K562 (cell line): Measurements from ENCODE around the gene OMP. TPM values are rescaled to one million over a fixed set of nuclear protein-coding genes. Genes with fewer than 3 reads are reported as not detected.

Experiments
- ATAC-seq: fragments of 200-7000 bp; cut with Tn5 transposase; 3 replicates; pipeline ENCODE4 v1.9.1; 2020; ENCODE audit warnings: moderate library complexity
- BruUV-seq: library from RNA; stranded (reverse); fragments of 400-500 nt; replicated peaks from 2 replicates; lab custom pipeline; 2021; lab: Mats Ljungman, UMichigan
- CTCF ChIA-PET: fragments of 300-600 bp; formaldehyde crosslinking; extraction: SDS; loops from one replicate; lab custom pipeline; 2021; ENCODE audit warnings: low intra/inter-chr PET ratio; lab: Yijun Ruan, JAX
- POLR2A ChIA-PET: fragments of 300-600, 350-650 bp; sonication (Branson Sonifier 250); formaldehyde crosslinking; extraction: SDS; loops from one replicate; lab custom pipeline; 2021; ENCODE audit warnings: antibody characterized with exemption, inconsistent platforms; lab: Yijun Ruan, JAX
- DNase-seq, 4 experiments: peaks; one replicate each; pipeline versions ENCODE4 v3.0.0 to v3.0.0-alpha.2; 2011 to 2018; ENCODE audit warnings: low spot score in 3 of 4, mixed read lengths in 3 of 4; ENCODE audit errors: extremely low read depth in 1 of 4
- FAIRE-seq: peaks from 2 replicates; lab custom pipeline; 2011; peaks lifted over from hg19 to GRCh38; lab: Jason Lieb, UNC
- H2AFZ ChIP-seq: 2 replicates; pipeline ENCODE4 v1.6.0; 2011; ENCODE audit warnings: low read depth, low read length, control low read depth, inconsistent platforms
- H3K27ac ChIP-seq: fragments of 200-600 bp; 3 replicates; pipeline ENCODE4 v1.8.0; 2011; ENCODE audit warnings: low read depth, mild to moderate bottlenecking, control low read depth, inconsistent platforms, low read length, moderate library complexity, mixed read lengths; ENCODE audit errors: extremely low read depth
- H3K27me3 ChIP-seq, 2 experiments: fragments of 300-600 bp in 1 of 2; 2 replicates in 1 of 2; 3 replicates in 1 of 2; pipeline versions ENCODE4 v1.6.0 to v1.8.0; 2011; ENCODE audit warnings: inconsistent platforms in 2 of 2, low read length in 2 of 2, mild to moderate bottlenecking in 1 of 2, mixed read lengths in 1 of 2, moderate library complexity in 1 of 2; ENCODE audit not compliant: control insufficient read depth in 2 of 2, insufficient read depth in 2 of 2
- H3K36me3 ChIP-seq: fragments of 300-600 bp; 3 replicates; pipeline ENCODE4 v1.8.0; 2011; ENCODE audit warnings: mild to moderate bottlenecking, low read length, inconsistent platforms; ENCODE audit not compliant: control insufficient read depth, insufficient read depth
- H3K4me1 ChIP-seq, 2 experiments: fragments of 200-600 bp in 1 of 2; replicated peaks in 1 of 2; 2 replicates in 1 of 2; 3 replicates in 1 of 2; pipeline versions ENCODE4 v1.5.1 to v1.8.0; 2011; ENCODE audit warnings: inconsistent platforms in 2 of 2, low read length in 2 of 2, mild to moderate bottlenecking in 1 of 2, mixed read lengths in 1 of 2, moderate library complexity in 1 of 2; ENCODE audit not compliant: control insufficient read depth in 2 of 2, insufficient read depth in 2 of 2
- H3K4me2 ChIP-seq: 2 replicates; pipeline ENCODE4 v1.6.1; 2011; ENCODE audit warnings: low read length, control low read depth, inconsistent platforms, mixed read lengths; ENCODE audit not compliant: insufficient read depth
- H3K4me3 ChIP-seq: fragments of 200-600 bp; sonication (generic), shearing (Covaris generic); 2 replicates; pipeline ENCODE4 v1.5.1; 2016; ENCODE audit warnings: control low read depth, inconsistent platforms
- H3K79me2 ChIP-seq: fragments of 200-600 bp; 3 replicates; pipeline ENCODE4 v1.8.0; 2011; ENCODE audit warnings: low read length, inconsistent platforms; ENCODE audit not compliant: control insufficient read depth, insufficient read depth
- H3K9ac ChIP-seq, 2 experiments: 2 replicates each; pipeline versions ENCODE4 v1.6.0 to v1.6.1; 2011; ENCODE audit warnings: low read depth in 2 of 2, low read length in 2 of 2, control low read depth in 1 of 2, inconsistent platforms in 1 of 2, mild to moderate bottlenecking in 1 of 2, mixed read lengths in 1 of 2; ENCODE audit not compliant: insufficient read depth in 1 of 2
- H3K9me1 ChIP-seq: one replicate; pipeline ENCODE4 v1.6.0; 2011; ENCODE audit warnings: inconsistent platforms, mild to moderate bottlenecking, low read length, moderate library complexity; ENCODE audit not compliant: control insufficient read depth, insufficient read depth
- H3K9me3 ChIP-seq: replicated peaks from 2 replicates; pipeline ENCODE4 v1.5.1; 2011; ENCODE audit warnings: low read depth, low read length, inconsistent platforms; ENCODE audit not compliant: control insufficient read depth, insufficient read depth
- H4K20me1 ChIP-seq: replicated peaks from 2 replicates; pipeline ENCODE4 v1.6.1; 2011; ENCODE audit warnings: low read length, inconsistent platforms, mixed read lengths; ENCODE audit not compliant: control insufficient read depth, insufficient read depth
- ATF7 ChIP-seq: fragments of 450-650 bp; IDR thresholded peaks from 2 replicates; pipeline ENCODE4 v1.7.1; 2014; ENCODE audit warnings: mild to moderate bottlenecking, moderate library complexity
- CAMTA2 ChIP-seq: fragments of 250-450 bp; sonication (Bioruptor Pico); conservative IDR thresholded peaks from 2 replicates; pipeline ENCODE4 v1.5.1; 2022
- HCFC1 ChIP-seq: IDR thresholded peaks from 2 replicates; pipeline ENCODE4 v1.6.1; 2012; ENCODE audit warnings: low read depth, low read length, improper control_type of control experiment
- MAZ ChIP-seq, 2 experiments: fragments of 450-650 bp in 1 of 2; sonication (generic) in 1 of 2; formaldehyde crosslinking; IDR thresholded peaks in 1 of 2; conservative IDR thresholded peaks in 1 of 2; 2 replicates each; pipeline versions ENCODE4 v1.4.0 to v1.5.0; 2020; ENCODE audit warnings: mild to moderate bottlenecking in 1 of 2, missing genetic modification reagents in 1 of 2
- MTA3 ChIP-seq: fragments of 450-650 bp; formaldehyde crosslinking; IDR thresholded peaks from 2 replicates; pipeline ENCODE4 v1.6.1; 2017; ENCODE audit warnings: mild to moderate bottlenecking, borderline replicate concordance
- RAD21 ChIP-seq, 2 experiments: fragments of 250-450 bp in 1 of 2; fragments of 450-650 bp in 1 of 2; sonication (Bioruptor Pico) in 1 of 2; formaldehyde crosslinking in 1 of 2; IDR thresholded peaks in 1 of 2; conservative IDR thresholded peaks in 1 of 2; 2 replicates each; pipeline versions ENCODE4 v1.4.0 to v1.8.0; 2020 to 2022; ENCODE audit warnings: mild to moderate bottlenecking in 2 of 2, moderate library complexity in 1 of 2
- SIN3B ChIP-seq: fragments of 450-650 bp; IDR thresholded peaks from 2 replicates; pipeline ENCODE4 v1.6.1; 2017; ENCODE audit warnings: low read depth, mild to moderate bottlenecking, moderate library complexity
- SMC3 ChIP-seq: conservative IDR thresholded peaks from 2 replicates; pipeline ENCODE4 v1.6.1; 2011; ENCODE audit warnings: low read depth, low read length, improper control_type of control experiment; ENCODE audit not compliant: insufficient read depth
- XRCC5 ChIP-seq: fragments of 200-400 bp; formaldehyde crosslinking; IDR thresholded peaks from 2 replicates; pipeline ENCODE4 v1.6.1; 2017; ENCODE audit warnings: low read depth, mild to moderate bottlenecking, low read length
- ZBED1 ChIP-seq: IDR thresholded peaks from 2 replicates; pipeline ENCODE4 v1.6.1; 2014
- WGBS: fragments of 100-300 bp; shearing (Covaris generic); methylation state at CpG from one replicate; pipeline ENCODE4 v1.1.6; 2016; ENCODE audit warnings: low coverage, mixed read lengths; ENCODE audit not compliant: insufficient coverage; ENCODE audit errors: missing lambda C conversion rate; 5-methylcytosine and 5-hydroxymethylcytosine counted together
- in situ Hi-C: fragments of 300-500 bp; cut with MboI; formaldehyde crosslinking; loops from 4 replicates; pipeline ENCODE4 v1.15.0; 2018; ENCODE audit warnings: inconsistent platforms, mixed read lengths
- intact Hi-C: fragments of 100-400 bp; cut with micrococcal nuclease; formaldehyde crosslinking; loops from 2 replicates; pipeline ENCODE4 v1.14.2; 2022
- polyA plus RNA-seq, 8 experiments: library from polyadenylated mRNA; depleted of rRNA in 4 of 8; stranded (reverse) in 5 of 8; unstranded in 3 of 8; fragments of >200 nt; fragmentation: Nextera tagmentation in 2 of 8; fragmentation: Illumina TruSeq in 1 of 8; extraction: Ambion mirVana in 2 of 8; extraction: Trizol in 1 of 8; gene quantifications; 2 replicates each; pipeline versions ENCODE4 v1.2.1 to v1.2.3, GENCODE V29; 2011 to 2014; ENCODE audit warnings: inconsistent platforms in 1 of 8, missing spikeins in 1 of 8
- total RNA-seq, 7 experiments: library from RNA; depleted of rRNA in 6 of 7; stranded (reverse); fragments of >200 nt in 6 of 7; fragmentation: Illumina TruSeq in 2 of 7; extraction: Trizol in 2 of 7; gene quantifications; 2 replicates each; pipeline versions ENCODE4 v1.2.1 to v1.2.3, GENCODE V29; 2011 to 2021; ENCODE audit warnings: low replicate concordance in 1 of 7
- TF ChIP-seq, protein P1 (sequence below): sonication (generic); formaldehyde crosslinking; IDR thresholded peaks from 2 replicates; pipeline ENCODE4 v1.8.0; 2022; ENCODE audit warnings: missing genetic modification reagents, mild to moderate bottlenecking, moderate library complexity, borderline replicate concordance
- TF ChIP-seq, protein P2 (sequence below), 2 experiments: fragments of 450-650 bp; IDR thresholded peaks; 2 replicates each; pipeline ENCODE4 v1.6.1; 2016
- TF ChIP-seq, protein P3 (sequence below): fragments of 450-650 bp; formaldehyde crosslinking; IDR thresholded peaks from 2 replicates; pipeline ENCODE4 v1.4.0; 2020; ENCODE audit warnings: mild to moderate bottlenecking, moderate library complexity
- TF ChIP-seq, protein P4 (sequence below): fragments of 250-450 bp; sonication (Bioruptor Pico); IDR thresholded peaks from 2 replicates; pipeline ENCODE4 v1.9.0; 2021; ENCODE audit warnings: mild to moderate bottlenecking, inconsistent platforms

Gene OMP
- total and polyA plus RNA-seq, 9 of the 15 experiments (the other 6 are each of a cell fraction or from before 2014, with no cell fraction given): not detected

DNA sequence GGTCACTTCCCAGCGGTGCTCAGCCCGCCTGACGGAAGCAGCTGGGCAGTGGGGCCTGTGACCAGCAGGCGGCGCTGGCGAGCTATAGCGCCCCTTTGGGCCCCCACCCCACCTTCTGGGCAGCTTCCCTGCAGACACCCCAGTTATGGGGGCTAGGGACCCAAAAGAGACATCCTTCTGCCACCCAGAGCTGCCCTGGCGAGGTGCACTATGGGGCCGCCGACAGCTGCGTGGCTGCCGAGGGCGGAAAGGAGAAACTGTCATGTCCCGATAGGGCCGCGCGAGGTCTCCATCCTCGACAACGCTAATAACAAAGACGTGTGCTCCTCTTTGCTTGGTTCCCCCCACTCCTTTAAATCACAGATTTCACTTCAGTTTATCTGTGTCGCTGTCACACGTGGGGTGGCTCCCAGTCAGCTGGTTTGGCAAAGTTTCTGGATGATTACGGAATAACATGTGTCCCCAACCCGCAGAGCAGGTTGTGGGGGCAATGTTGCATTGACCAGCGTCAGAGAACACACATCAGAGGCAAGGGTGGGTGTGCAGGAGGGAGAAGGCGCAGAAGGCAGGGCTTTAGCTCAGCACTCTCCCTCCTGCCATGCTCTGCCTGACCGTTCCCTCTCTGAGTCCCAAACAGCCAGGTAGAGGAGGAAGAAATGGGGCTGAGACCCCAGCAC lies 24.7 kb downstream of the OMP start:
- ChIA-PET CTCF (interaction anchor here (0.9 to 3.1 kb wide), 7 partner anchors 36 to 492 kb away, joined by 3 to 23 read pairs (median 5); no protein-coding TSS in a partner anchor), POLR2A (interaction anchor here (0.6 to 1.1 kb wide), 3 partner anchors 9 to 74 kb away, joined by 3 read pairs; no protein-coding TSS in a partner anchor)
- Histone ChIP-seq H3K4me1 (peaks cover 0 to 20% of the 10 kb centered on the region in 2 experiments; a peak in 2 of 5 replicates), H2AFZ (peak overlapping the region; percentile 84), H3K9ac (peak overlapping the region in 1 of 2 experiments; percentile 66; a peak in 2 of 4 replicates), H3K79me2 (no peaks in the 10 kb centered on the region), H3K27ac (no peak overlapping the region), H3K36me3 (no peaks in the 10 kb centered on the region), H3K4me2 (peak overlapping the region; percentile 72), H3K9me1 (no peaks in the 10 kb centered on the region), H3K27me3 (peaks cover 4 to 41% of the 10 kb centered on the region in 2 experiments; a peak in 4 of 5 replicates), H3K4me3 (peak overlapping the region; percentile 14), H3K9me3 (no peaks in the 10 kb centered on the region), H4K20me1 (peaks cover 11% of the 10 kb centered on the region; the same call in 1 of the 2 replicates)
- intact Hi-C loops: loop anchor here (1.0 kb wide), 2 partner anchors 61 to 421 kb away; no protein-coding TSS in a partner anchor
- 4% methylated on average over 26 of the region's 27 CpGs for WGBS
- no TSS peak for BruUV-seq
- ATAC-seq (peak; percentile 91), FAIRE-seq (peak; percentile 32), DNase-seq (peak; percentile 59 to 85 (median 84))
- in situ Hi-C loops: no loop called here
- peak; percentile 91; the same call in 1 of the 2 replicates for TF ChIP-seq ZBED1
- TF ChIP-seq RAD21 (CRISPR knock-in tag; conservative IDR thresholded peaks at IDR 0.05 in 1 of 2, IDR thresholded peaks at IDR 0.05 in 1 of 2): peak; percentile 91 to 93
- TF ChIP-seq, protein P1, sequence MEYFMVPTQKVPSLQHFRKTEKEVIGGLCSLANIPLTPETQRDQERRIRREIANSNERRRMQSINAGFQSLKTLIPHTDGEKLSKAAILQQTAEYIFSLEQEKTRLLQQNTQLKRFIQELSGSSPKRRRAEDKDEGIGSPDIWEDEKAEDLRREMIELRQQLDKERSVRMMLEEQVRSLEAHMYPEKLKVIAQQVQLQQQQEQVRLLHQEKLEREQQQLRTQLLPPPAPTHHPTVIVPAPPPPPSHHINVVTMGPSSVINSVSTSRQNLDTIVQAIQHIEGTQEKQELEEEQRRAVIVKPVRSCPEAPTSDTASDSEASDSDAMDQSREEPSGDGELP (CRISPR knock-in tag): peak; percentile 88
- TF ChIP-seq XRCC5: peak; percentile 91; the same call in 1 of the 2 replicates
- TF ChIP-seq CAMTA2 (CRISPR knock-in tag): no peak
- TF ChIP-seq, protein P2, sequence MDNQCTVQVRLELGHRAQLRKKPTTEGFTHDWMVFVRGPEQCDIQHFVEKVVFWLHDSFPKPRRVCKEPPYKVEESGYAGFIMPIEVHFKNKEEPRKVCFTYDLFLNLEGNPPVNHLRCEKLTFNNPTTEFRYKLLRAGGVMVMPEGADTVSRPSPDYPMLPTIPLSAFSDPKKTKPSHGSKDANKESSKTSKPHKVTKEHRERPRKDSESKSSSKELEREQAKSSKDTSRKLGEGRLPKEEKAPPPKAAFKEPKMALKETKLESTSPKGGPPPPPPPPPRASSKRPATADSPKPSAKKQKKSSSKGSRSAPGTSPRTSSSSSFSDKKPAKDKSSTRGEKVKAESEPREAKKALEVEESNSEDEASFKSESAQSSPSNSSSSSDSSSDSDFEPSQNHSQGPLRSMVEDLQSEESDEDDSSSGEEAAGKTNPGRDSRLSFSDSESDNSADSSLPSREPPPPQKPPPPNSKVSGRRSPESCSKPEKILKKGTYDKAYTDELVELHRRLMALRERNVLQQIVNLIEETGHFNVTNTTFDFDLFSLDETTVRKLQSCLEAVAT (IDR thresholded peaks at IDR 0.05): 0 out of 4 replicates have a peak, but pooled peaks of 1 of the 2 experiments have one; percentile 41
- peak; percentile 33; the same call in 1 of the 2 replicates for TF ChIP-seq SIN3B
- peak; percentile 64 for TF ChIP-seq ATF7
- no peak for TF ChIP-seq HCFC1
- TF ChIP-seq, protein P3, sequence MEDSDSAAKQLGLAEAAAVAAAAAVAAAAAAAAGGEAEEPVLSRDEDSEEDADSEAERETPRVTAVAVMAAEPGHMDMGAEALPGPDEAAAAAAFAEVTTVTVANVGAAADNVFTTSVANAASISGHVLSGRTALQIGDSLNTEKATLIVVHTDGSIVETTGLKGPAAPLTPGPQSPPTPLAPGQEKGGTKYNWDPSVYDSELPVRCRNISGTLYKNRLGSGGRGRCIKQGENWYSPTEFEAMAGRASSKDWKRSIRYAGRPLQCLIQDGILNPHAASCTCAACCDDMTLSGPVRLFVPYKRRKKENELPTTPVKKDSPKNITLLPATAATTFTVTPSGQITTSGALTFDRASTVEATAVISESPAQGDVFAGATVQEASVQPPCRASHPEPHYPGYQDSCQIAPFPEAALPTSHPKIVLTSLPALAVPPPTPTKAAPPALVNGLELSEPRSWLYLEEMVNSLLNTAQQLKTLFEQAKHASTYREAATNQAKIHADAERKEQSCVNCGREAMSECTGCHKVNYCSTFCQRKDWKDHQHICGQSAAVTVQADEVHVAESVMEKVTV: peak; percentile 80
- TF ChIP-seq SMC3: peak; percentile 77
- TF ChIP-seq MTA3: peak; percentile 53; the same call in 1 of the 2 replicates
- TF ChIP-seq, protein P4, sequence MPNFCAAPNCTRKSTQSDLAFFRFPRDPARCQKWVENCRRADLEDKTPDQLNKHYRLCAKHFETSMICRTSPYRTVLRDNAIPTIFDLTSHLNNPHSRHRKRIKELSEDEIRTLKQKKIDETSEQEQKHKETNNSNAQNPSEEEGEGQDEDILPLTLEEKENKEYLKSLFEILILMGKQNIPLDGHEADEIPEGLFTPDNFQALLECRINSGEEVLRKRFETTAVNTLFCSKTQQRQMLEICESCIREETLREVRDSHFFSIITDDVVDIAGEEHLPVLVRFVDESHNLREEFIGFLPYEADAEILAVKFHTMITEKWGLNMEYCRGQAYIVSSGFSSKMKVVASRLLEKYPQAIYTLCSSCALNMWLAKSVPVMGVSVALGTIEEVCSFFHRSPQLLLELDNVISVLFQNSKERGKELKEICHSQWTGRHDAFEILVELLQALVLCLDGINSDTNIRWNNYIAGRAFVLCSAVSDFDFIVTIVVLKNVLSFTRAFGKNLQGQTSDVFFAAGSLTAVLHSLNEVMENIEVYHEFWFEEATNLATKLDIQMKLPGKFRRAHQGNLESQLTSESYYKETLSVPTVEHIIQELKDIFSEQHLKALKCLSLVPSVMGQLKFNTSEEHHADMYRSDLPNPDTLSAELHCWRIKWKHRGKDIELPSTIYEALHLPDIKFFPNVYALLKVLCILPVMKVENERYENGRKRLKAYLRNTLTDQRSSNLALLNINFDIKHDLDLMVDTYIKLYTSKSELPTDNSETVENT (CRISPR knock-in tag): no peak
- peak; percentile 95 to 96 for TF ChIP-seq MAZ (CRISPR knock-in tag; conservative IDR thresholded peaks at IDR 0.05 in 1 of 2, IDR thresholded peaks at IDR 0.05 in 1 of 2)
